ENCODE results near the gene MIEF2. TPM values are rescaled to one million over a fixed set of nuclear protein-coding genes. Genes with fewer than 3 reads are reported as not detected.

The MIEF2 gene
- polyA plus RNA-seq, 3 donors = 3.5 to 6.1 (median 4.9) TPM

- Histone ChIP-seq H3K36me3 (replicated peaks in 1 of 2; ENCODE audit: control insufficient read depth in 1 of 2, insufficient read depth in 2 of 2, low read length in 2 of 2) (peaks cover 86 to 99% of the 10 kb centered on the region in 2 donors), H3K9me3 (replicated peaks in 1 of 2; ENCODE audit: control insufficient read depth in 1 of 2, insufficient read depth in 1 of 2, low read length in 2 of 2) (no peaks in the 10 kb centered on the region), H3K27me3 (ENCODE audit: control insufficient read depth in 2 of 2, insufficient read depth in 2 of 2, low read length in 2 of 2) (no peaks in the 10 kb centered on the region), H3K27ac (ENCODE audit: low read depth in 1 of 2, low read length in 2 of 2) (no peak overlapping the region), H2AFZ (ENCODE audit: insufficient read depth, low read depth, low read length, poor library complexity, severe bottlenecking) (no peak overlapping the region), H3K4me2 (replicated peaks; ENCODE audit: extremely low read depth, low read length, poor library complexity, severe bottlenecking) (no peak overlapping the region), H3K9ac (ENCODE audit: insufficient read depth, low read length, poor library complexity, severe bottlenecking) (no peak overlapping the region), H3K79me2 (ENCODE audit: insufficient read depth, low read length) (no peaks in the 10 kb centered on the region), H3K4me3 (replicated peaks in 1 of 3; ENCODE audit: low read depth in 2 of 3, low read length in 3 of 3) (no peak overlapping the region), H3K4me1 (ENCODE audit: control insufficient read depth in 1 of 2, insufficient read depth in 2 of 2, low read length in 2 of 2) (no peaks in the 10 kb centered on the region), H4K20me1 (ENCODE audit: insufficient read depth, low read length) (peaks cover 7% of the 10 kb centered on the region)
- WGBS (ENCODE audit: insufficient coverage) = 100% methylated on average over 4 of the region's 4 CpGs
- Mint-ChIP-seq H3K4me3 (no peak overlapping the region), H3K36me3 (peaks cover 77 to 99% of the 10 kb centered on the region in 2 donors), H3K9me3 (no peaks in the 10 kb centered on the region), H3K27me3 (ENCODE audit: low read depth in 3 of 3) (peaks cover 0 to 1% (median 0%) of the 10 kb centered on the region in 3 donors), H3K27ac (no peak overlapping the region), H3K4me1 (no peaks in the 10 kb centered on the region)
- intact Hi-C loops (cut with micrococcal nuclease) = no loop called here
- DNase-seq = no peak
- no peak for TF ChIP-seq CTCF (IDR thresholded peaks at IDR 0.05)
These were observed 19.8 kb downstream of the MIEF2 start for GRCh38 chr17:18280249-18280648.

DNA sequence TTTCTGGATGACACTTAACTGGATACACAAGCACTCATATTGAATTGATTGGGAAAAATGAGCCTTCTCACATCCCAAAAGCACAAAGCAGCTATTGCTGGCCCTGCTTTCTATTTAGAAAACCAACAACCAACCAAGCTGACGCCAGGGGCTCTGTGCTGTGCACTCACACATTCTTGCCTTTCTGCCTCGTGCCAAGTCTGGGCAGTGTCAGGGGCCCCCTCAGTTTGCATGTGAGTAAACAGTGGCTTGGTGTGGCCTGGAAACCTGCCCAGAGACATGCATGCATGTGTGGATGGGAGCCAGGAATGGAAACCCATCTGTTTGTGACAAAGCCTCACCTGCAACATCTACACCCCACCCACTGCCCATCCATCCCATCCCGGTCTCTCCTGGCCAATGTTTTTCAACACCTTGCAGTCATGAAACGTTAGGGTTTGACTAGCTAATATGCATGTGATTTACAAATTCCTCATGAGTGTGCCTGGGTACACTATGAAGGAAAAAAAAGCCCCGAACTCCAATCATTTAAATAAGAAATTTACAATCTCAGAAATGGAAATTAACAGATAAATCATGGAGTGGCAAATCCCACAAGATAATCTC, 20.4 kb downstream of the MIEF2 start:
- Histone ChIP-seq H3K27me3 (ENCODE audit: control insufficient read depth in 2 of 2, insufficient read depth in 2 of 2, low read length in 2 of 2) (no peaks in the 10 kb centered on the region), H2AFZ (ENCODE audit: insufficient read depth, low read depth, low read length, poor library complexity, severe bottlenecking) (no peak overlapping the region), H3K4me3 (replicated peaks in 1 of 3; ENCODE audit: low read depth in 2 of 3, low read length in 3 of 3) (no peak overlapping the region), H3K36me3 (replicated peaks in 1 of 2; ENCODE audit: control insufficient read depth in 1 of 2, insufficient read depth in 2 of 2, low read length in 2 of 2) (peaks cover 90 to 99% of the 10 kb centered on the region in 2 donors), H3K4me1 (ENCODE audit: control insufficient read depth in 1 of 2, insufficient read depth in 2 of 2, low read length in 2 of 2) (no peaks in the 10 kb centered on the region), H3K4me2 (replicated peaks; ENCODE audit: extremely low read depth, low read length, poor library complexity, severe bottlenecking) (no peak overlapping the region), H4K20me1 (ENCODE audit: insufficient read depth, low read length) (peaks cover 7% of the 10 kb centered on the region), H3K27ac (ENCODE audit: low read depth in 1 of 2, low read length in 2 of 2) (no peak overlapping the region), H3K9me3 (replicated peaks in 1 of 2; ENCODE audit: control insufficient read depth in 1 of 2, insufficient read depth in 1 of 2, low read length in 2 of 2) (no peaks in the 10 kb centered on the region), H3K9ac (ENCODE audit: insufficient read depth, low read length, poor library complexity, severe bottlenecking) (no peak overlapping the region), H3K79me2 (ENCODE audit: insufficient read depth, low read length) (no peaks in the 10 kb centered on the region)
- Mint-ChIP-seq H3K27me3 (ENCODE audit: low read depth in 3 of 3) (peaks cover 0 to 1% (median 0%) of the 10 kb centered on the region in 3 donors), H3K36me3 (peaks cover 81 to 99% of the 10 kb centered on the region in 2 donors), H3K27ac (no peak overlapping the region), H3K4me1 (no peaks in the 10 kb centered on the region), H3K9me3 (no peaks in the 10 kb centered on the region), H3K4me3 (no peak overlapping the region)
- WGBS (ENCODE audit: insufficient coverage) = 100% methylated on average over 1 of the region's 5 CpGs
- intact Hi-C loops (cut with micrococcal nuclease) = no loop called here
- DNase-seq = no peak
- TF ChIP-seq CTCF (IDR thresholded peaks at IDR 0.05) = no peak
